Glutamatergic neuron (in vitro differentiated cells): Measurements from ENCODE around the gene RSAD2. TPM values are rescaled to one million over a fixed set of nuclear protein-coding genes. Genes with fewer than 3 reads are reported as not detected.
A peak's percentile ranks its signal among the peaks of the same experiment; 100 is the strongest.

Experiments
- DNase-seq: peaks from one replicate; pipeline ENCODE4 v3.0.0; 2022
- H3K27ac Mint-ChIP-seq: one replicate; pipeline ENCODE4 v1.8.0; 2020; ENCODE audit warnings: mild to moderate bottlenecking, mixed read lengths, inconsistent platforms; ENCODE audit not compliant: unreplicated experiment
- H3K27me3 Mint-ChIP-seq: one replicate; pipeline ENCODE4 v1.8.0; 2020; ENCODE audit warnings: mild to moderate bottlenecking, moderate library complexity, mixed read lengths, inconsistent platforms; ENCODE audit not compliant: unreplicated experiment
- H3K36me3 Mint-ChIP-seq: one replicate; pipeline ENCODE4 v1.8.0; 2020; ENCODE audit warnings: mild to moderate bottlenecking, mixed read lengths, inconsistent platforms; ENCODE audit not compliant: unreplicated experiment
- H3K4me1 Mint-ChIP-seq: one replicate; pipeline ENCODE4 v1.8.0; 2020; ENCODE audit warnings: mild to moderate bottlenecking, low read depth, mixed read lengths, inconsistent platforms; ENCODE audit not compliant: unreplicated experiment
- H3K4me3 Mint-ChIP-seq: one replicate; pipeline ENCODE4 v1.8.0; 2020; ENCODE audit warnings: mild to moderate bottlenecking, mixed read lengths, inconsistent platforms; ENCODE audit not compliant: unreplicated experiment
- H3K9me3 Mint-ChIP-seq: one replicate; pipeline ENCODE4 v1.8.0; 2020; ENCODE audit warnings: mild to moderate bottlenecking, moderate library complexity, mixed read lengths, inconsistent platforms; ENCODE audit not compliant: unreplicated experiment
- CTCF ChIP-seq: fragments of 200-600 bp; sonication (generic); IDR thresholded peaks from one replicate; pipeline ENCODE4 v1.5.0; 2021; ENCODE audit not compliant: partially characterized antibody, unreplicated experiment
- total RNA-seq: library from RNA; stranded (reverse); fragmentation: NEBNext Ultra II Directional; extraction: Animal tissue kit (Norgen Biotek cat#: 25700); gene quantifications from one replicate; pipeline ENCODE4 v1.2.1, GENCODE V29; 2021; ENCODE audit not compliant: unreplicated experiment

RSAD2 gene
- total RNA-seq, 1 donor from 2014 or later: not detected

- H3K27me3 Mint-ChIP-seq: peaks cover 5% of the 10 kb centered on the region
- no peak overlapping the region for H3K4me3 Mint-ChIP-seq
- H3K27ac Mint-ChIP-seq: no peak overlapping the region
- peaks cover 32% of the 10 kb centered on the region for H3K36me3 Mint-ChIP-seq
- peaks cover 40% of the 10 kb centered on the region for H3K4me1 Mint-ChIP-seq
- peaks cover 7% of the 10 kb centered on the region for H3K9me3 Mint-ChIP-seq
- no peak for TF ChIP-seq CTCF
- DNase-seq: no peak
These were observed 61.5 kb downstream of the RSAD2 start for GRCh38 chr2:6939071-6939470.

GRCh38 chr2:6940820-6941219, 63.2 kb downstream of the RSAD2 start:
- Mint-ChIP-seq H3K4me1 (peaks cover 43% of the 10 kb centered on the region), H3K4me3 (peak overlapping the region; percentile 43), H3K9me3 (peaks cover 7% of the 10 kb centered on the region), H3K27me3 (peaks cover 5% of the 10 kb centered on the region), H3K27ac (no peak overlapping the region), H3K36me3 (peaks cover 30% of the 10 kb centered on the region)
- no peak for DNase-seq
- no peak for TF ChIP-seq CTCF

GRCh38 chr2:6941299-6942046, 63.9 kb downstream of the RSAD2 start:
- peaks cover 6% of the 10 kb centered on the region for H3K9me3 Mint-ChIP-seq
- H3K4me1 Mint-ChIP-seq: peaks cover 41% of the 10 kb centered on the region
- peaks cover 30% of the 10 kb centered on the region for H3K36me3 Mint-ChIP-seq
- H3K27ac Mint-ChIP-seq: peak overlapping the region; percentile 19
- H3K4me3 Mint-ChIP-seq: no peak overlapping the region
- DNase-seq: no peak
- no peak for TF ChIP-seq CTCF
- peaks cover 5% of the 10 kb centered on the region for H3K27me3 Mint-ChIP-seq

GRCh38 chr2:6942848-6943247, 65.3 kb downstream of the RSAD2 start:
- H3K27me3 Mint-ChIP-seq: peaks cover 7% of the 10 kb centered on the region
- peak overlapping the region; percentile 16 for H3K27ac Mint-ChIP-seq
- TF ChIP-seq CTCF: no peak
- H3K36me3 Mint-ChIP-seq: peaks cover 30% of the 10 kb centered on the region
- H3K4me1 Mint-ChIP-seq: peaks cover 44% of the 10 kb centered on the region
- DNase-seq: no peak
- H3K9me3 Mint-ChIP-seq: peaks cover 4% of the 10 kb centered on the region
- no peak overlapping the region for H3K4me3 Mint-ChIP-seq

- Mint-ChIP-seq H3K4me3 (no peak overlapping the region), H3K27ac (peak overlapping the region; percentile 16), H3K27me3 (peaks cover 7% of the 10 kb centered on the region), H3K9me3 (peaks cover 4% of the 10 kb centered on the region), H3K4me1 (peaks cover 51% of the 10 kb centered on the region), H3K36me3 (peaks cover 30% of the 10 kb centered on the region)
- no peak for DNase-seq
- no peak for TF ChIP-seq CTCF
These were observed 65.9 kb downstream of the RSAD2 start for GRCh38 chr2:6943523-6943922.
